Thoracic aorta (tissue), 2 donors: ENCODE measurements around the gene TFE3. TPM values are rescaled to one million over a fixed set of nuclear protein-coding genes. Genes with fewer than 3 reads are reported as not detected.

Experiments
- ATAC-seq: fragments of 150-250 bp; one replicate; pipeline ENCODE4 v1.8.0; 2017; ENCODE audit warnings: low read depth; ENCODE audit not compliant: insufficient number of reproducible peaks, low FRiP score
- DNase-seq: peaks from one replicate; pipeline ENCODE4 v3.0.0-alpha.2; 2020; ENCODE audit warnings: low spot score
- H3K27ac ChIP-seq, 2 donors: fragments of 200-600 bp; sonication (generic); 1 replicate in 1 of 2; 2 replicates in 1 of 2; pipeline ENCODE4 v1.5.1; 2016; ENCODE audit warnings: mild to moderate bottlenecking in 2 of 2, moderate library complexity in 2 of 2
- H3K27me3 ChIP-seq: fragments of 200-600 bp; sonication (generic); replicated peaks from 2 replicates; pipeline ENCODE4 v1.6.0; 2016; ENCODE audit warnings: mild to moderate bottlenecking; ENCODE audit not compliant: insufficient read depth
- H3K36me3 ChIP-seq: fragments of 200-600 bp; sonication (generic); one replicate; pipeline ENCODE4 v1.5.1; 2016
- H3K4me1 ChIP-seq, 2 donors: fragments of 200-600 bp; sonication (generic); 1 replicate in 1 of 2; 2 replicates in 1 of 2; pipeline versions ENCODE4 v1.5.1 to v1.6.0; 2016; ENCODE audit warnings: low read depth in 2 of 2, mild to moderate bottlenecking in 1 of 2; ENCODE audit not compliant: control insufficient read depth in 1 of 2
- H3K4me3 ChIP-seq: fragments of 200-600 bp; sonication (generic); 2 replicates; pipeline ENCODE4 v1.5.1; 2016; ENCODE audit warnings: mild to moderate bottlenecking
- H3K9me3 ChIP-seq: fragments of 200-600 bp; sonication (generic); 2 replicates; pipeline ENCODE4 v1.5.1; 2016
- CTCF ChIP-seq: fragments of 200-600 bp; sonication (generic); IDR thresholded peaks from one replicate; pipeline ENCODE4 v1.5.1; 2019; ENCODE audit warnings: antibody characterized with exemption
- total RNA-seq, 2 donors: library from RNA; depleted of rRNA; stranded (reverse); fragments of >200 nt; gene quantifications; one replicate each; pipeline versions ENCODE4 v1.1.0 to v1.2.3, GENCODE V29; 2016

Gene TFE3
- total RNA-seq, 2 donors from 2014 or later = 83.8 to 106 TPM

DNA sequence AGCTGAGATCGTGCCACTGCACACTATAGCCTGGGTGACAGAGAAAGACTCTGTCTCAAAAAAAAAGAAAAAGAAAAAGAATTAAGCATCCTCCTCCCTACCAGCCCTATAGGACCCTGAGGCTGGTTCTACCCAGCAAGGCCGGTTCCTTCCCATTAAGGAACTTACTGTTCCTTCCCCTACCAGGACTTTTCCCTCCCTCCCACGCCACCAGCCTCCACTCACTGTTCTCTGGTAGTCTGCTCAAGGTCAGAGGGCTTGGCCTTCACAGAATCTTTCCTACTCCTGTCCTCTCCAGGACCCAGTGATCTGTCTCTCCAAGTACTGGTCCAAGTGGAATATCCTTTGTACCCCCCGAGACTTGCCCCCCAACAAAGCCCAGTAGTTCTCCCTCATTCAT lies 42.5 kb downstream of the TFE3 start:
- no peak for ATAC-seq
- TF ChIP-seq CTCF = no peak

GRCh38 chrX:48999030-48999429 lies 44.1 kb downstream of the TFE3 start:
- Histone ChIP-seq H3K4me1 (peaks cover 0 to 8% of the 10 kb centered on the region in 2 donors), H3K36me3 (peaks cover 2% of the 10 kb centered on the region), H3K27me3 (no peaks in the 10 kb centered on the region), H3K9me3 (no peaks in the 10 kb centered on the region), H3K4me3 (no peak overlapping the region), H3K27ac (no peak overlapping the region)
- TF ChIP-seq CTCF = no peak
- ATAC-seq = no peak
- no peak for DNase-seq

More for the DNA sequence above, 42.5 kb downstream of the TFE3 start:
- no peak for DNase-seq
- H3K9me3 ChIP-seq = no peaks in the 10 kb centered on the region
- no peaks in the 10 kb centered on the region for H3K27me3 ChIP-seq
- peaks cover 2% of the 10 kb centered on the region for H3K36me3 ChIP-seq
- H3K4me1 ChIP-seq = peaks cover 0 to 8% of the 10 kb centered on the region in 2 donors
- no peak overlapping the region for H3K4me3 ChIP-seq
- H3K27ac ChIP-seq = no peak overlapping the region

DNA sequence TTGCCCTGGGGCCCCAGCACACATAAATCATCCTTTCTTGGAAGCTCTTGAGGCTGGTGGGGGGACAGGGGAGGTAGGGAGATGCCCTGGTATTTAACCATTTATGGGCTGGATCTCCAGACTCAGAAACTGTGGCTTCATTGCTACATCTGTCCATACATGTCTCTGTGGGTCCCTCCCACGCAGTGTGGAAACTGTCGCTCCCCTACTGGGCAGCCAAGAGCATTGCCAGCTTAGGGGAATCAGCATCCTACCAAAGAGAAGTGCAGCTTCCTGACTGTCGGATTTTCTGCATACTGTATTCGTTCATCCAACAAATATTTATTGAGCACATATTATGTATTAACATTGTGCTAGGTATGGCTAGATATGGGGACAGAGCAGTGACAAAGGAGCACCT lies 44.8 kb downstream of the TFE3 start:
- H3K9me3 ChIP-seq = no peaks in the 10 kb centered on the region
- no peak overlapping the region for H3K27ac ChIP-seq
- no peak overlapping the region for H3K4me3 ChIP-seq
- TF ChIP-seq CTCF = no peak
- DNase-seq (no peak), ATAC-seq (no peak)
- H3K4me1 ChIP-seq = peaks cover 0 to 8% of the 10 kb centered on the region in 2 donors
- H3K36me3 ChIP-seq = peaks cover 2% of the 10 kb centered on the region
- no peaks in the 10 kb centered on the region for H3K27me3 ChIP-seq

- no peak for TF ChIP-seq CTCF
Measured at GRCh38 chrX:48997865-48998264, 45.3 kb downstream of the TFE3 start.

DNA sequence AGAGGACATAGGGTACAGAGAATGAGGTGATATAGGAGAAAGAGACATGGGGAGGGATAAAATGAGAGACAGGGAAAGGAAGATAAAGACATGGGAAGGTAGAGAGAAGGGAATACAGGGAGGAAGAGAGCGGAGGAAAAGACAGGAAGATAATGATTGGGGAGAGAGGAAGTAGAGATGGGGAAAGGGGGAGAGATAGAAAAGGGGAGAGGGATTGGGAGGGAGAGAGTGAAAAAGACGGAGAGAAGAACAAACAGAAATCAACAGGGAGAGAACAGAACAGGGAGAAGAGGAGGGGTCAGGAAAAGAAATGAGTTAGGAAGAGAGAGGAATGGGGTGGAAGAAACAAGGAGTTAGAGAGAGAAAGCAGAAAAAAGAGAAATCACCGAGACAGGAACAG lies 45.7 kb downstream of the TFE3 start:
- H3K27me3 ChIP-seq = no peaks in the 10 kb centered on the region
- H3K27ac ChIP-seq = no peak overlapping the region
- ATAC-seq = no peak
- H3K36me3 ChIP-seq = peaks cover 6% of the 10 kb centered on the region
- no peak overlapping the region for H3K4me3 ChIP-seq
- peaks cover 0 to 8% of the 10 kb centered on the region in 2 donors for H3K4me1 ChIP-seq
- no peak for TF ChIP-seq CTCF
- H3K9me3 ChIP-seq = no peaks in the 10 kb centered on the region
- DNase-seq = no peak

More at GRCh38 chrX:48997865-48998264, 45.3 kb downstream of the TFE3 start:
- no peak overlapping the region for H3K27ac ChIP-seq
- peaks cover 6% of the 10 kb centered on the region for H3K36me3 ChIP-seq
- no peaks in the 10 kb centered on the region for H3K9me3 ChIP-seq
- no peak overlapping the region for H3K4me3 ChIP-seq
- ATAC-seq (no peak), DNase-seq (no peak)
- no peaks in the 10 kb centered on the region for H3K27me3 ChIP-seq
- peaks cover 0 to 8% of the 10 kb centered on the region in 2 donors for H3K4me1 ChIP-seq
